ENCODE results near the gene SSUH2.
"Not testable (repeated sequence)": the region's sequence is repeated elsewhere in the genome, so short reads cannot be mapped to it uniquely, and the experiment has no call there.

Gene SSUH2

GRCh38 chr3:8589880-8590556, 54.6 kb downstream of the SSUH2 start:
- in situ Hi-C loops (cut with MboI; ENCODE audit: low sequenced_read_pairs): no loop called here

- in situ Hi-C loops (cut with MboI; ENCODE audit: low sequenced_read_pairs): no loop called here
Observed at GRCh38 chr3:8584661-8585060, 59.9 kb downstream of the SSUH2 start.

- in situ Hi-C loops (cut with MboI; ENCODE audit: low sequenced_read_pairs): no loop called here
Observed at GRCh38 chr3:8581806-8582445, 62.7 kb downstream of the SSUH2 start.

GRCh38 chr3:8581373-8581772, 63.2 kb downstream of the SSUH2 start:
- in situ Hi-C loops (cut with MboI; ENCODE audit: low sequenced_read_pairs): no loop called here

- in situ Hi-C loops (cut with MboI; ENCODE audit: low sequenced_read_pairs): not testable (repeated sequence)
Observed at GRCh38 chr3:8580434-8580833, 64.2 kb downstream of the SSUH2 start.

- in situ Hi-C loops (cut with MboI; ENCODE audit: low sequenced_read_pairs): no loop called here
Observed at GRCh38 chr3:8579943-8580342, 64.7 kb downstream of the SSUH2 start.

GRCh38 chr3:8579096-8579495, 65.5 kb downstream of the SSUH2 start:
- in situ Hi-C loops (cut with MboI; ENCODE audit: low sequenced_read_pairs): no loop called here

GRCh38 chr3:8578282-8578681, 66.3 kb downstream of the SSUH2 start:
- in situ Hi-C loops (cut with MboI; ENCODE audit: low sequenced_read_pairs): no loop called here

GRCh38 chr3:8576841-8577571, 67.6 kb downstream of the SSUH2 start:
- in situ Hi-C loops (cut with MboI; ENCODE audit: low sequenced_read_pairs): no loop called here

GRCh38 chr3:8576436-8576835, 68.2 kb downstream of the SSUH2 start:
- in situ Hi-C loops (cut with MboI; ENCODE audit: low sequenced_read_pairs): no loop called here

GRCh38 chr3:8575364-8576104, 69.1 kb downstream of the SSUH2 start:
- in situ Hi-C loops (cut with MboI; ENCODE audit: low sequenced_read_pairs): no loop called here

- in situ Hi-C loops (cut with MboI; ENCODE audit: low sequenced_read_pairs): no loop called here
Observed at GRCh38 chr3:8574670-8575322, 69.8 kb downstream of the SSUH2 start.

- in situ Hi-C loops (cut with MboI; ENCODE audit: low sequenced_read_pairs): no loop called here
Observed at GRCh38 chr3:8574040-8574669, 70.4 kb downstream of the SSUH2 start.

- in situ Hi-C loops (cut with MboI; ENCODE audit: low sequenced_read_pairs): no loop called here
Observed at GRCh38 chr3:8573342-8573926, 71.2 kb downstream of the SSUH2 start.

- in situ Hi-C loops (cut with MboI; ENCODE audit: low sequenced_read_pairs): no loop called here
Observed at GRCh38 chr3:8571256-8571655, 73.3 kb downstream of the SSUH2 start.
